ENCODE measurements around the gene EBPL.

Gene EBPL

DNA sequence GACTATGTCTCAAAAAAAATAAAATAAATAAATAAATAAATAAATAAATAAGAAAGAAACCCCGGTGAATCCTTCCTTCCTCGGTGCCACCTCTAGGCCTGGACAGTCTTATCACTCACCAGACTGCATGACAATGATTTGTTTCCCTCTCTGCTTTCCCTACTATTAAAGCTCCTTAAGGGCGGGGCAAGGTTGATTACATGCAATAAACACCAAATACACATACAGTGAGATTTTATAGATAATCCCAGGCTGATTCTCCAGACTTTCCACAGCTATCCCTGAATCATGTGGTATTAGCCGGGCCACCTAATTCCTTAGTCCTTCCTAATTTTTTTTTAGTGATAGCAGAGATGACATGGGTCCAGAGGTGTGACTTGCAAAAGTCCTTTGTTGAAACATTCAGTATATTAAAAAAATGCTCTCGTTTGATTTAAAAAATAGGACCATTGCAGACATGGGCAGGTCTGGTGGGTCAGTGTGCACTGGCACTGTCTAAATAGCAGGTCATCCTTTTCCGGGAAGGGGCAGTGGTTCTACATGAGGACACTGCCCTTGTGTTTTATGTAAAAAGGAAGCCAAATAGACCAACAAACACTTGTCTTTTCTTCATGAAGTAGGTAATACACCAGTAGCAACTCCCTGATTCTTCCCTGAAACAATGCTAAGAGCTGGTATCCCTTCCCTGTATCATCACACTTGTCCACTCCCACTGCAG lies 14.5 kb downstream of the EBPL start:
- DNase-seq (ENCODE audit: low read depth), result no peak

DNA sequence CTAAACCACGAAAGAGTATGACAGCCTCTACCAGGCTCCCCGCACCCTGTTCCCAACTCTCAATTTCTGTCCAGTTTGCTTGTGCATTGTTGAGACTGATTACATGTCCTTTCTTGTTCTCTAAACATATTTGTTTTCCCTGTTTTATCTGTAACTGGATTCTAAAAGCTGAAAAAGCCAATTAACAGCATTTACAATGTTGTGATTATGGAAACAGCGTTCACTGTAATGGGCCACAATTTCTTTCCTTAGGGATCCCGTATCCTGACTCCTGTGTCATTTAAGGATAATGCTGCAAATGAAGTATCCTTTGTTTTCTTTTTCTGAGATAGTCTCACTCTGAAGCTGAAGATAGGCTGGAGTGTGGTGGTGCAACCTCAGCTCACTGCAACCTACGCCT lies 20.5 kb downstream of the EBPL start:
- DNase-seq (ENCODE audit: low read depth), result no peak

DNA sequence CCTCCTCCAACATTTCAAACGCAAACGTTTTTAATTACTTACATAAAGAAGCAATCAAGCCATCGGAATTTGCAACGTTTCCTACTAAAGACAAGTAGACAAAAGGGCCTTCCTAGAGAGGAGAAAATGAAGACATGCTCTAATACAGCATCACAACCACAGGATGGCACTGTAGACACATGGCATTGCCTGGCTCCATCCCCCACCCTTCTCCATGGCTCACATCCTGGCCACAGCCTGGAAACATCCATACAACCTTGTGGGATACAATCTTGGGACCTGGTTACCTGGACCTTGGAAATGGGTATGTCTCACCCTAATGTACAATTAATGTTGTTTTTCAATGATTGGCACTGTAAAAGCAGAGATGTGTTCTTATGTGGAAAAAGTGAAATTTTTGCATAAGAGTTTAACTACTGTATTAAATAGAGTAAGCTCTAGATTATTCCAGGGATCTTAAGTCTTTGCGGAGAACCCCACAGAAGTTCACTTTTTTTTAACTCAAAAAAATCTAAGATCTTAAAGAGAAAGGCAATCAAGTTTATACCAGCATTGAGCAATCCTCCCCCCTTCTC lies 21.5 kb downstream of the EBPL start:
- DNase-seq (ENCODE audit: low read depth), result no peak

GRCh38 chr13:49667773-49668172 lies 23.5 kb downstream of the EBPL start:
- no peak for DNase-seq (ENCODE audit: low read depth)

DNA sequence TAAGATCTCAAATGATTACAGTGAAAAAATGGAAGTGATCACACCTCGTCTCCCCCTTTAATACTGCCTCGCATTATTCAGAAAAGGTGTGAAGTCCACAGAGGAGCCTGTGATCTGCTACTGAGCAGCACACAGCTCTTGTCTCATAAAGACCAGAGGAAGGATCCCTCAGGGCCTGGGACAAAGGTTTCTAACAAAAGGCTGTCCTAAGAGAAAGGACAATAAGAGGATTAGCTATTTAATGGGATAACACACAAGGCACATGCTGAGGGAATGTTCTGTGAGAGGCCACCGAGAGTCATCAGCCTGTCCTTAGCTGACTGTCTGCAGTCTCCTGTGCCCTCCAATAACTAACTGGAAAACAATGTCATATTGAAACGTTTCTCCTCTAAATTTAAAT lies 26.7 kb downstream of the EBPL start:
- no peak for DNase-seq (ENCODE audit: low read depth)

DNA sequence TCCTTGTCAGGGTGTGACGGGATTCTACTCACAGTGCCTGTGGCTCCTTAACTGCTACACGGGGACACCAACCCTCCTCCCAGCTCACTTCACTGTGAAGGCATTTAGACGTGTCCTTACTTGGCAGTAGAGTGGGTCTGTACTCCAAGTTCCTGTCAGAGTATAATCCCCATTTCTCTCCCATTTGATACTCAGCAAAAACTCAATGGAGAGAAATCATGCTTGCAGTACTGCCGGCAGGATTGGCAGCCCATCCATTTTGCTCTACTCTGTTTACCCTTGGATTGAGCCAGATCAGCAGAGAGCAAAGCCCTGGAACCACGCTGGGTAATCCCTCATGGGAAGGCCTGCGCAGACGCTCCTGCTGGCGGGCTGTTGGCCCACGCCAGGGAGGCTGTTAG lies 34.0 kb downstream of the EBPL start:
- DNase-seq (ENCODE audit: low read depth), result no peak

- DNase-seq (ENCODE audit: low read depth), result no peak
Observed at GRCh38 chr13:49655906-49656305, 35.4 kb downstream of the EBPL start.

GRCh38 chr13:49654011-49654410 lies 37.3 kb downstream of the EBPL start:
- DNase-seq (ENCODE audit: low read depth), result no peak

GRCh38 chr13:49653478-49653877 lies 37.8 kb downstream of the EBPL start:
- DNase-seq (ENCODE audit: low read depth), result no peak

- no peak for DNase-seq (ENCODE audit: low read depth)
Observed at GRCh38 chr13:49652355-49653305, 38.7 kb downstream of the EBPL start.

DNA sequence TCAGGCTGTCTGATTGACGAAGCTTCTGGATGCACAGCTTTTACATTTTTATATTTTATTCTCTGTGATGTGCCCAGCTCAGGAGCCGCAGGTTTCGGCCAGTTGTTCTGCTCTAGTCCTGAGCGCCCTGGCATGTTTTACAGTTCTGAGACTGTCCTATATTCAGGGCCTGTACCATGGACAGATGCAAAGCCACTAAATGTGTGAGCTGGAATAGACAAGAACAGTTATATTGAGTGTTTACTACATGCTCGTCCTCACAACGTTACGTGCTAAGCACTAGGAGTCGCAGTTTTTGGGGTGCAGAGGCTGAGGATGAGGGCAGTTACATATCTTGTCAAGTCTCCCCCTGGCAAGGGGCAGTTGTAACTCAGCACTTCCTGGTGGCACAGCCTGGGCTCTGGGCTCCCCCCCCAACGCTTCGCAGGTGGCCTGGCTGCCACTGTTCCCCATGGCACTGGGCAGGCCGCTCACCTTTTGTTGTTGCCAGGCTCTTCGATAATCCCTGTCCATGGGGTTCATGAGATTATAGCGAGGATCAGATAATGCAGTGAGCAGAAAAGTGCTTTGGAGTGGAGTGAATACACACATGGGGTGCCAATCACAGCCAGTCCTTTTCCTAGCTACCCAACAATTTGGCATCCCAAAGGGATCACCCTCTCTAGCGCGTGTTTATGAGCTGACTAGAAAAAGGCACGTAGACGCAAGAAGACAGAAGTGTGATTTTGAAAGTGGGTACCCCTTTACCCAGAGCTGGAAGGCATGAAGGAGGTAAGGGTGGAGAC lies 39.5 kb downstream of the EBPL start:
- DNase-seq (ENCODE audit: low read depth), result no peak

GRCh38 chr13:49649963-49650312 lies 41.3 kb downstream of the EBPL start:
- DNase-seq (ENCODE audit: low read depth), result no peak

DNA sequence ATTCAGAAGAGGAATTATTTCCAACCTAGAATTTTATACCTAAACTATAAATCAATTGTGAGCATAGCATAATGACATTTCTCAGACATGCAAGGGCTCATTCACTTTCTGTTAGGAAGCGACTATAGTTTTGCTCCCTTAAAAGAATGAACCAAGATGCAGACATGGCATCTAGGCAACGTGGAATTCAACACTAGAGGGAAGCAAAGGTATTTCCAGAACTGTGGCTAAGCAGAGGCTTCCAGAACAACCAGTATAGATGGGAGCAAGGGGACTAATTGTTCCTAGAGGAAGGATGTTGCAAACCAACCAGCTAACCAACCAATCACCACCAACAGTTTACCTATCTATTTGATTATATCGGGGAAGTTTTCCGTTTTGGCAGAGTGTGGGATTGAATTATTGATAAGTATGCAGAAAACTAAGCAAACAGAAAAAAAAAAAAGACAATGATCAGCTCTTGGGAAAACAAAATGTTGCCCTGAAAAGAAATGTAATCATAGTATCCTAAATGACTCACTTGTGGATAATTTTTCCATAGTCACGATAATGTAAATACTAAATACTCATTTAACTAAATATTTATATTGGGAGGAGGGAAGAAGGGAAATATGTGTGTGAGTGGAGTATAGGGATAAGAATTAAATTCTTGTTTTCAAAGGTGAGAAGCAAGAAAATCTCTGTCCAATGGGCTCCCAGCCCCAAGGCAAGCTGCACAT lies 41.9 kb downstream of the EBPL start:
- DNase-seq (ENCODE audit: low read depth), result no peak

DNA sequence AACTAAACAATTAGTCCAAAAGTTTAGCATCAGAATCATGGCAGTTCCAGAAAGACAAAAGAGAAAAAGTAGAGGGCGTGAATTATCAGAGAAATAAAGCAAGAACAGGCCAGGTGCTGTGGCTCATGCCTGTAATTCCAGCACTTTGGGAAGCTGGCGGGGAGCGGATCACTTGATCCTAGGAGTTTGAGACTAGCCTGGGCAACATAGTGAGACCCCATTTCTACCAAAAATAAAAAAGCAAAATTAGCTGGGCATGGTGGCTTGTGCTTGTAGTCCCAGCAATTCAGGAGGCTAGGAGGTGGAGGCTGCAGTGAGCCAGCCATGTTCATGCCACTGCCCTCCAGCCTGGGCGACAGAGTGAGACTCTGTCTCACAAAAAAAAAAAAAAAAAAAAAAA lies 44.6 kb downstream of the EBPL start:
- no peak for DNase-seq (ENCODE audit: low read depth)

DNA sequence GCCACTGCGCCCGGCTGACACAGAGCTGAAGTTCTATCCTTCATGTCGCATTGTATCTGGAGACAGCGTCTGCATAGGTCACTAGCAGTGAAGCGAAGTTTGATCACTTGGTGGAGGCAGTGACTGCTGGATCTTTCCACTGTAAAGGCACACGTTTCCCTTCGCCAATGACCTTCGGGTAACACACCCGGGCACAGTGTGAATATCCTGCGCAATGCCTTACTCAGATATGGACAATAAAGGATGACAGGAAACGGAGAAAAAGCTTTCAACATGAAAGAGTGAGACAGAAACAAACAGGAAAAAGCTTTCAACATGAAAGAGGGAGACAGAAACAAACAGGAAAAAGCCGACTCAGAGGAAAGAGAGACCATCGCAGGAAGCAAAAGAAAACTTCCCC lies 45.8 kb downstream of the EBPL start:
- no peak for DNase-seq (ENCODE audit: low read depth)

- no peak for DNase-seq (ENCODE audit: low read depth)
Observed at GRCh38 chr13:49643035-49643646, 48.1 kb downstream of the EBPL start.

DNA sequence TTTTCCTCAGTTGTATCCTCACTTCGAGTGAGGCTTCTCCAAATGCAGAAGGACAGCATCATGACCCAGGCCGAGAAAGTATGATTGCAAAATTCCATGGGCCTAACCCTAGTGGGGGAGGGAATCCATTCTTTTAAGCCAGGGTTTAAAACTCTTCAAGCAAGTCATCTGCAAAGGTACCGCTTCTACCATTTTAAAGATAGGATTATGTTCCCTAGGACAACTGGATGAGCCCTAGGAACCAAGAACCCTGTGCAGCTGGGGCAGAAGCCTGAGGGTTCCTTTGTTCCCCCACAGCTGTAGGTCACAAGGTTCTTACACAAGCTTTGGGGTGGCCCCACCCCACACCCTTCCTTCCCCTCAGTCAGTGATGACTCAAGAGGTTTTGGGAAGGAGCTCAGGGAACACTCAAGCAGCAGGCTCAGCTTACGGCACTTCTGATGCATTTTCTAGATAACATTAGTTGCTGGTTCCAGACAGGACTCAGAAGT lies 49.4 kb downstream of the EBPL start:
- peak; percentile 59 for DNase-seq (ENCODE audit: low read depth)

DNA sequence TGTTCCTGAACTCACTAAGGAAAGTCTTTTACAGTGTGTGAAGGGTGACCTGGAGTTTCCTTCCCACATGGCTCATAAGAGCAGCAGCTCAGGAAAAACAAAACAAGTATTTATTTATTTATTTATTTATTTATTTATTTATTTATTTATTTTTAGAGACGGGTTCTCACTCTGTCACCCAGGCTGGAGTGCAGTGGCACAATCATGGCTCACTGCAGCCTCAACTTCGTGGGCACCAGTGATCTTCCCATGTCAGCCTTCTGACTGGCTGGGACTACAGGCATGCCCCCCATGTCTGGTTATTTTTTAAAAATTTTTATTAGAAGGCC lies 52.6 kb downstream of the EBPL start:
- no peak for DNase-seq (ENCODE audit: low read depth)

DNA sequence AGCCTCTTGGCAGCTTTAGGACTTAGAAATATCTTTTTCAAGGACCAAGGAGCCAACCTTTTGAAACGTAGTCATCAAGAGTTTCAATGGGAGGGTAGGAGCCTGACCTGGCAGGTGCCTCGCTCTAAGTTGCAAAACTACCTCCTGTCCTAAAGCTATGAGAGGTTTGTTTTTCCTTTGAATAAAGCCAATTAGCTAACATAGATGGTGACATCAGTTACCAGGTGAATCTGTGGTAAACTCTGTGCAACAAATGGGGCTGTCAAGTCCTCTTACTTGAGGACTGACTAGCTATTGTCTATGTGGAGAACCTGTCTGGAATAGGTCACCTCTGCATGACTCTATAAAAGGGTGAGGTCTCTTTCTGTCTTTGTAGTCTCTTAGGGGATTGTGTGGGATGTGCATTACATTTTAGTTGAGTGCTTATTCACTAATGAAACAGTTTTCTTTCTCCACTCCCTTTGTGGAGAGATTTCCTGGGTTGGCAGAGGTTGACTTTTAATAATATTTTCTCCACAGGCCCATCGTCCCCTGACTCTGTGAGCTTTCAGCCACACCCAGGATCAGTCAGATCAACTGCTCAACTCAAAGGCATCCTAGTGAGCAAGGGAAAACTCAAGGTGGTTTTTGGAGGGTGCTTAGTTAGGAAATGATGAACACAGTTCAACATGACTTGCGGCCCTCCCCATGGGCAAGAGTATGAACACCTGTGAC lies 53.1 kb downstream of the EBPL start:
- DNase-seq (ENCODE audit: low read depth), result no peak

DNA sequence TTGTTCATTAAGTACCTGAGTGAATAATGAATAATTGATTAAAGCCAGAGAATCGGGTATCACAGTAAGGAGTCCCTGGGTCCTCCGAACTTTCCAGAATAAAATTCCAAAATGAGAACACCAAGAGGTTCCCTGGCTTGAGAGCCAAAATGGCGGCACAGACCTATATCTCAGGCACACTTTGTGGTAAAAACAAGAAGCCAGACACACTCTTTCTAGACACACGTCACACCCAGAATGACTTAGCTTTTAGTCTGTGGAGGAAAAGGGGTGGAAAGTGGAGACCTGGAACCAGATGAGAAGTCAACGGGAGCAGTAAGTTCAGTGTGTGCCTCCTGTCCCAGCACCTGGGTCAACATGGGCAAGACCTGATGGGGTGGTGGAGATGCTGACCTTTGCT lies 54.6 kb downstream of the EBPL start:
- DNase-seq (ENCODE audit: low read depth), result no peak

Measured in GM04503 (cell line).